K562 (cell line): ENCODE results near the gene MRPS18B. TPM values are rescaled to one million over a fixed set of nuclear protein-coding genes. Genes with fewer than 3 reads are reported as not detected.

ENCODE experiments used
- EP400 ChIP-seq: fragments of 450-650 bp; IDR thresholded peaks from 2 replicates; pipeline ENCODE4 v1.6.1; 2017; ENCODE audit warnings: antibody characterized with exemption, mild to moderate bottlenecking, moderate library complexity
- FOXA1 ChIP-seq: fragments of 450-650 bp; IDR thresholded peaks from 2 replicates; pipeline ENCODE4 v1.6.1; 2016; ENCODE audit warnings: mild to moderate bottlenecking, borderline replicate concordance
- JUNB ChIP-seq: fragments of 450-650 bp; formaldehyde crosslinking; conservative IDR thresholded peaks from 2 replicates; pipeline ENCODE4 v1.4.0; 2020; ENCODE audit warnings: mild to moderate bottlenecking
- PHTF2 ChIP-seq: fragments of 250-450 bp; sonication (Bioruptor Pico); IDR thresholded peaks from 2 replicates; pipeline ENCODE4 v1.5.0; 2021; ENCODE audit warnings: mild to moderate bottlenecking
- PTBP1 ChIP-seq: fragments of 200-400 bp; formaldehyde crosslinking; IDR thresholded peaks from 2 replicates; pipeline ENCODE4 v1.6.1; 2017; ENCODE audit warnings: low read depth, low read length
- SP1 ChIP-seq: sonication (generic); formaldehyde crosslinking; IDR thresholded peaks from 2 replicates; pipeline ENCODE4 v1.8.1; 2022; ENCODE audit warnings: mild to moderate bottlenecking, missing genetic modification reagents
- SRSF7 ChIP-seq: fragments of 200-400 bp; formaldehyde crosslinking; optimal IDR thresholded peaks from 2 replicates; pipeline ENCODE3; 2017; ENCODE audit warnings: mild to moderate bottlenecking, low read depth, low read length
- TFAM ChIP-seq: fragments of 250-450 bp; sonication (Bioruptor Pico); conservative IDR thresholded peaks from 2 replicates; pipeline ENCODE4 v1.5.0; 2021; ENCODE audit warnings: mild to moderate bottlenecking, moderate library complexity
- YBX1 ChIP-seq: fragments of 450-650 bp; IDR thresholded peaks from 2 replicates; pipeline ENCODE4 v1.7.1; 2016; ENCODE audit warnings: mild to moderate bottlenecking
- ZNF212 ChIP-seq: fragments of 450-650 bp; formaldehyde crosslinking; IDR thresholded peaks from 2 replicates; pipeline ENCODE4 v1.4.0; 2020; ENCODE audit warnings: mild to moderate bottlenecking
- ZNF224 ChIP-seq: sonication (generic); formaldehyde crosslinking; IDR thresholded peaks from 2 replicates; pipeline ENCODE4 v1.8.0; 2022; ENCODE audit warnings: mild to moderate bottlenecking, missing genetic modification reagents
- ZNF311 ChIP-seq: fragments of 250-450 bp; sonication (Bioruptor Pico); IDR thresholded peaks from 2 replicates; pipeline ENCODE4 v1.4.0; 2020; ENCODE audit warnings: mild to moderate bottlenecking, moderate library complexity
- ZNF717 ChIP-seq: fragments of 250-450 bp; sonication (Bioruptor Pico); IDR thresholded peaks from 2 replicates; pipeline ENCODE4 v1.5.0; 2021
- ZNF77 ChIP-seq: fragments of 250-450 bp; sonication (Bioruptor Pico); IDR thresholded peaks from 2 replicates; pipeline ENCODE4 v1.5.0; 2020
- polyA plus RNA-seq, 8 experiments: library from polyadenylated mRNA; depleted of rRNA in 4 of 8; stranded (reverse) in 5 of 8; unstranded in 3 of 8; fragments of >200 nt; fragmentation: Nextera tagmentation in 2 of 8; fragmentation: Illumina TruSeq in 1 of 8; extraction: Ambion mirVana in 2 of 8; extraction: Trizol in 1 of 8; gene quantifications; 2 replicates each; pipeline versions ENCODE4 v1.2.1 to v1.2.3, GENCODE V29; 2011 to 2014; ENCODE audit warnings: inconsistent platforms in 1 of 8, missing spikeins in 1 of 8
- total RNA-seq, 7 experiments: library from RNA; depleted of rRNA in 6 of 7; stranded (reverse); fragments of >200 nt in 6 of 7; fragmentation: Illumina TruSeq in 2 of 7; extraction: Trizol in 2 of 7; gene quantifications; 2 replicates each; pipeline versions ENCODE4 v1.2.1 to v1.2.3, GENCODE V29; 2011 to 2021; ENCODE audit warnings: low replicate concordance in 1 of 7
- TF ChIP-seq, protein P1 (sequence below): fragments of 250-450 bp; sonication (Bioruptor Pico); IDR thresholded peaks from 2 replicates; pipeline ENCODE4 v1.5.0; 2021; ENCODE audit warnings: mild to moderate bottlenecking, moderate library complexity
- TF ChIP-seq, protein P2 (sequence below): sonication (generic); formaldehyde crosslinking; IDR thresholded peaks from 2 replicates; pipeline ENCODE4 v1.8.0; 2023; ENCODE audit warnings: mild to moderate bottlenecking, missing genetic modification reagents
- TF ChIP-seq, protein P3 (sequence below): fragments of 450-650 bp; IDR thresholded peaks from 2 replicates; pipeline ENCODE4 v1.7.0; 2016; ENCODE audit warnings: borderline replicate concordance
- TF ChIP-seq, protein P4 (sequence below), 2 experiments: fragments of 450-650 bp; IDR thresholded peaks; 2 replicates each; pipeline ENCODE4 v1.6.1; 2018; ENCODE audit warnings: mild to moderate bottlenecking in 2 of 2, low read depth in 1 of 2; ENCODE audit not compliant: partially characterized antibody in 2 of 2

MRPS18B gene
- total and polyA plus RNA-seq, 9 of the 15 experiments (the other 6 are each of a cell fraction or from before 2014, with no cell fraction given), result 132 to 383 (median 178) TPM

DNA sequence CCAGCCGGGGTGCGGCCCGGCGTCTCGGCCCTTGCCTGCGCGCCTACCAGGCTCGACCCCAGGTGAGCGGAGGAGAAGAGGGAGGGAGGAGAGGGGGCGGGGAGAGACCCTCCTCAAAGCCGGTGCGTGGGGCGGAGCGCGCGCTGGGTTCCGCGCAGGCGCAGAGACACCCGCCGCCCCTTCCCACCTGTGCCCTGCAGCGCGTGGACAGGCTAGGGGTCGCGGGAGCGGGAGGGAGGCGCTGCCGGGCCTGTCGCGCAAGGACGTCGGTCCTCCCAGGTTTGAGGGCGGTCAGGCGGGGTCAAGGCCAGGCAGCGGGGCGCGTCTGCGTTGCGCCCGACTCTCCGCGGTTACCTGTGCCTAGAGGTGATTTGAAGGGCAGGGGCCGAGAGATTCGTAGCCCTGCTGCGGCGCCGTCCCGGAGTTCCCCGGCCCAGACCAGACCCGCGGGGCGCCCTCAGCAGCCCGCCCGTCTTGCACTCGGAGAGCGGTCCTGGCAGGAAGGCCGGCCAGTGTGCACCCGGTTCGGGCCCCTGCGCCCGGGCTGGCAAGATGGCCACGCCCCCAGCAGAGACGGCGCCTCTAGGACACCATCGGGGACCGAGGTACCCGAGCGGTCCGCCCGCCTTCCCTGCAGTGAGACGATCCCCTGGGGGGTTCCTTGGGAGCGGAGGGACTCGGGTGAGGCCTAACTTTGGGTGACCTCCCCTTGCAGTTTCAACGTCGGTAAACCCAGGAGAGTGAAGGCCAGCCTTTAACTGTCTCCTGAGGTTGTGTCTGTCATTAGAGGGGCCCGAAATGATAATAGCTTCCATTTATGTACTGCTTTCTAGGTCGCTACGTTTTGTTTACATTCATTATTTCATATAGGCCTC lies 29.8 kb downstream of the MRPS18B start (continued):
- TF ChIP-seq, protein P1, sequence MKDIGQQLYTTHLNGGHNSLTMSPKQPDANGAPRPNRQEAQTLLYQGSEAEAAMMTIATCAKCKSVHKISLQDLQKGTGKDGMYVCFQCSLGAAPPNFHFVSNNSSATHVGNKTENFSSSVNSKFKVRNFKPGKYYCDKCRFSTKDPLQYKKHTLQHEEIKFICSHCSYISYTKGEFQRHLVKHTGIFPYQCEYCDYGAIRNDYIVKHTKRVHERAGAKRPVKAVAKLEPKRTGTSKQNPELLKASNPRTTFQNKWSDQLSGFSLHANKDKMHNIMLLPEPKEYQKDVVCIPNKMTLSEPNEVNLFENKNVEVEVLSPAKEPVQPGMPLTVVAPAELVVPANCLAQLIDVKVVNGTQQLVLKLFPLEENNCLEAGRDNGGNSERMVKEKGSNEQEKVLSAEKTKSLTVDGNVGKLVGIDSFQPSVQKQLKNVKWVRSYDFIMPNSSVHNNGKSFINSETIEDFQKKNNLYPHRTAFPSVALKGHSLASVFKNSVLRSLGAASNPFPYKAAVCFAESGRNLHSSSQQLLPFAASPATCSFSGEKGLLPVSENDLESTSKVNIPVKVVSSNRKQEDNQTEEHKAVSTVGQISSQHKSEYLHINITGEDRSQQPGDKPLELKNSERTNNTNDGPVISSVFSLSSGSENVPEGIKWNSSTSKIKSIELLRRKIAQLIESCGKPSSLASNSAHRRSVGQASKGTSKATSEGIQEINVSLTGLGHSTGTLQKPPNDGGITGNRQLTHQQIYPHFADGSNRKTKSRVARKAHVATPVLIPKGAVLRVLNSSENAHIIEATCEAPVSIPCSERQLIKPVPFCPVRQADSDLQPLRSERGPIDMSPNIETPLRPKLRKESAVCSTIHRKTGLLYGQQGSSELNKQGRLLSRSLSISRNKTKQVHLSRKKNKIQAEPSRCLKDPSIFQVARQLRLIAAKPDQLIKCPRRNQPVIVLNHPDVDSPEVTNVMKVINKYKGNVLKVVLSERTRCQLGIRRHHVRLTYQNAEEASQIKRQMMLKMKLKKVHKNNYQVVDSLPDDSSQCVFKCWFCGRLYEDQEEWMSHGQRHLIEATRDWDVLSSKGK (CRISPR knock-in tag), result no peak
- TF ChIP-seq ZNF212 (CRISPR knock-in tag), result no peak
- TF ChIP-seq TFAM (CRISPR knock-in tag), result no peak
- TF ChIP-seq ZNF224 (CRISPR knock-in tag), result no peak
- peak; percentile 86 for TF ChIP-seq SP1 (CRISPR knock-in tag)
- no peak for TF ChIP-seq YBX1
- TF ChIP-seq FOXA1, result no peak
- TF ChIP-seq PHTF2 (CRISPR knock-in tag), result no peak
- no peak for TF ChIP-seq ZNF311 (CRISPR knock-in tag)
- TF ChIP-seq SRSF7, result peak; percentile 22
- 0 out of 2 replicates have a peak, but pooled peaks have one; percentile 46 for TF ChIP-seq PTBP1
- TF ChIP-seq ZNF77 (CRISPR knock-in tag), result no peak
- TF ChIP-seq ZNF717 (CRISPR knock-in tag), result no peak
- TF ChIP-seq, protein P2, sequence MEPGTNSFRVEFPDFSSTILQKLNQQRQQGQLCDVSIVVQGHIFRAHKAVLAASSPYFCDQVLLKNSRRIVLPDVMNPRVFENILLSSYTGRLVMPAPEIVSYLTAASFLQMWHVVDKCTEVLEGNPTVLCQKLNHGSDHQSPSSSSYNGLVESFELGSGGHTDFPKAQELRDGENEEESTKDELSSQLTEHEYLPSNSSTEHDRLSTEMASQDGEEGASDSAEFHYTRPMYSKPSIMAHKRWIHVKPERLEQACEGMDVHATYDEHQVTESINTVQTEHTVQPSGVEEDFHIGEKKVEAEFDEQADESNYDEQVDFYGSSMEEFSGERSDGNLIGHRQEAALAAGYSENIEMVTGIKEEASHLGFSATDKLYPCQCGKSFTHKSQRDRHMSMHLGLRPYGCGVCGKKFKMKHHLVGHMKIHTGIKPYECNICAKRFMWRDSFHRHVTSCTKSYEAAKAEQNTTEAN (CRISPR knock-in tag), result 0 out of 2 replicates have a peak, but pooled peaks have one; percentile 32
- TF ChIP-seq JUNB (CRISPR knock-in tag), result no peak
- TF ChIP-seq, protein P3, sequence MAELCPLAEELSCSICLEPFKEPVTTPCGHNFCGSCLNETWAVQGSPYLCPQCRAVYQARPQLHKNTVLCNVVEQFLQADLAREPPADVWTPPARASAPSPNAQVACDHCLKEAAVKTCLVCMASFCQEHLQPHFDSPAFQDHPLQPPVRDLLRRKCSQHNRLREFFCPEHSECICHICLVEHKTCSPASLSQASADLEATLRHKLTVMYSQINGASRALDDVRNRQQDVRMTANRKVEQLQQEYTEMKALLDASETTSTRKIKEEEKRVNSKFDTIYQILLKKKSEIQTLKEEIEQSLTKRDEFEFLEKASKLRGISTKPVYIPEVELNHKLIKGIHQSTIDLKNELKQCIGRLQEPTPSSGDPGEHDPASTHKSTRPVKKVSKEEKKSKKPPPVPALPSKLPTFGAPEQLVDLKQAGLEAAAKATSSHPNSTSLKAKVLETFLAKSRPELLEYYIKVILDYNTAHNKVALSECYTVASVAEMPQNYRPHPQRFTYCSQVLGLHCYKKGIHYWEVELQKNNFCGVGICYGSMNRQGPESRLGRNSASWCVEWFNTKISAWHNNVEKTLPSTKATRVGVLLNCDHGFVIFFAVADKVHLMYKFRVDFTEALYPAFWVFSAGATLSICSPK, result no peak
- peak; percentile 89 for TF ChIP-seq EP400
- TF ChIP-seq, protein P4, sequence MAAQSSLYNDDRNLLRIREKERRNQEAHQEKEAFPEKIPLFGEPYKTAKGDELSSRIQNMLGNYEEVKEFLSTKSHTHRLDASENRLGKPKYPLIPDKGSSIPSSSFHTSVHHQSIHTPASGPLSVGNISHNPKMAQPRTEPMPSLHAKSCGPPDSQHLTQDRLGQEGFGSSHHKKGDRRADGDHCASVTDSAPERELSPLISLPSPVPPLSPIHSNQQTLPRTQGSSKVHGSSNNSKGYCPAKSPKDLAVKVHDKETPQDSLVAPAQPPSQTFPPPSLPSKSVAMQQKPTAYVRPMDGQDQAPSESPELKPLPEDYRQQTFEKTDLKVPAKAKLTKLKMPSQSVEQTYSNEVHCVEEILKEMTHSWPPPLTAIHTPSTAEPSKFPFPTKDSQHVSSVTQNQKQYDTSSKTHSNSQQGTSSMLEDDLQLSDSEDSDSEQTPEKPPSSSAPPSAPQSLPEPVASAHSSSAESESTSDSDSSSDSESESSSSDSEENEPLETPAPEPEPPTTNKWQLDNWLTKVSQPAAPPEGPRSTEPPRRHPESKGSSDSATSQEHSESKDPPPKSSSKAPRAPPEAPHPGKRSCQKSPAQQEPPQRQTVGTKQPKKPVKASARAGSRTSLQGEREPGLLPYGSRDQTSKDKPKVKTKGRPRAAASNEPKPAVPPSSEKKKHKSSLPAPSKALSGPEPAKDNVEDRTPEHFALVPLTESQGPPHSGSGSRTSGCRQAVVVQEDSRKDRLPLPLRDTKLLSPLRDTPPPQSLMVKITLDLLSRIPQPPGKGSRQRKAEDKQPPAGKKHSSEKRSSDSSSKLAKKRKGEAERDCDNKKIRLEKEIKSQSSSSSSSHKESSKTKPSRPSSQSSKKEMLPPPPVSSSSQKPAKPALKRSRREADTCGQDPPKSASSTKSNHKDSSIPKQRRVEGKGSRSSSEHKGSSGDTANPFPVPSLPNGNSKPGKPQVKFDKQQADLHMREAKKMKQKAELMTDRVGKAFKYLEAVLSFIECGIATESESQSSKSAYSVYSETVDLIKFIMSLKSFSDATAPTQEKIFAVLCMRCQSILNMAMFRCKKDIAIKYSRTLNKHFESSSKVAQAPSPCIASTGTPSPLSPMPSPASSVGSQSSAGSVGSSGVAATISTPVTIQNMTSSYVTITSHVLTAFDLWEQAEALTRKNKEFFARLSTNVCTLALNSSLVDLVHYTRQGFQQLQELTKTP (IDR thresholded peaks at IDR 0.05; ENCODE audit: low read depth in 1 of 2, partially characterized antibody in 2 of 2), result no peak
